ENCODE data around the gene TBC1D5. TPM values are rescaled to one million over a fixed set of nuclear protein-coding genes. Genes with fewer than 3 reads are reported as not detected.

The TBC1D5 gene
- total RNA-seq, 4 donors from 2014 or later = 21.3 to 86.4 (median 48.1) TPM

DNA sequence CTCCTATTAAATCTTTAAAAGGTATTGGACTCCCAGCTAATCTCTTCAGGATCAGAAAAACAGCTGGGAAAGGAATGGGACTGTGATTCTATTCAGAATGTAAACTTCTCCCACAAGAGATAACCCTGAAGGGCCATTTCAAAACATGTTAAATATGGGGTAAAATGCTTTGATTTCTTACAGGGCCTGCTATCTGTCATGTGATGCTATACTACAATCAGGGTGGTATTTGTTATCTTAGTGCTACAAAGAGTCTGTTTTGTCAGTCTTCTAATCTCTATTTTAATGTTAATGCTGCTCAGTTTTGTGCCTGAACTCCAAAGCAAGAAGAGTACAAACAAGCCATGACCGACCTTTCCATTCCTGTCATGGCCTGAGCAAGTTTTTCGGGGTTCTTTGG lies 186.9 kb downstream of the TBC1D5 start:
- no peak overlapping the region for H3K27ac ChIP-seq
- in situ Hi-C loops (cut with MboI; ENCODE audit: low pct_ligation_motif_present in 1 of 4, low pct_unique_long_range_greater_than_20kb in 1 of 4, low sequenced_read_pairs in 3 of 4) (no loop called here), intact Hi-C loops (cut with DNase I; ENCODE audit: low total_unique reads) (no loop called here)
- DNase-seq = no peak
- no peaks in the 10 kb centered on the region for H3K9me3 ChIP-seq
- H3K4me3 ChIP-seq = no peak overlapping the region
- WGBS, 2 donors (ENCODE audit: low coverage in 1 of 2) = 93 to 100% methylated on average over 1 to 2 of the region's 2 CpGs
- no peaks in the 10 kb centered on the region for H3K27me3 ChIP-seq
- no peaks in the 10 kb centered on the region for H3K36me3 ChIP-seq
- H3K4me1 ChIP-seq = peaks cover 0 to 18% (median 4%) of the 10 kb centered on the region in 4 donors
- TF ChIP-seq POLR2AphosphoS5 (IDR thresholded peaks at IDR 0.05) (no peak), EP300 (IDR thresholded peaks at IDR 0.05; ENCODE audit: low read depth) (no peak), CTCF (IDR thresholded peaks at IDR 0.05) (no peak), POLR2A (IDR thresholded peaks at IDR 0.05) (no peak)

DNA sequence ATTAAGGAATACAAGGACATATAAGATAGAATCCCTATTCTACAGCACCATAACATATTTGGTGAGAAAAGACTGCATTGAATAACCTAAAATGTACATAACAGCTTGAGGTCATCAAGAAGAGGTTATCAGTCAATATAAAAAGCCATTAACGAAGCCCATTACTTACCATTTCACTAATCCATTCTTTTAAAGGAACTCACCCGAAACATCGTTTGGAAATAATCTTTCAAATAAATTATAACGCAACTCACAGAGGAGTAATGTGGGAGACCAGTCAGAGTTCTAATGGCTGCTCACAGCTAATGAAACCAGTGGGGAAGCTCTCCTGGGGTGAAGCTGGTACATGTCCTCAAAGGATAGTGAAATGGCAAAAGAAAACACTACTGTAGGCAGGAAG lies 188.4 kb downstream of the TBC1D5 start:
- TF ChIP-seq EP300 (IDR thresholded peaks at IDR 0.05; ENCODE audit: low read depth) = no peak
- no peak for TF ChIP-seq CTCF (IDR thresholded peaks at IDR 0.05)
- TF ChIP-seq POLR2A (IDR thresholded peaks at IDR 0.05) = no peak
- no peak for TF ChIP-seq POLR2AphosphoS5 (IDR thresholded peaks at IDR 0.05)
- DNase-seq = no peak
- intact Hi-C loops (cut with DNase I; ENCODE audit: low total_unique reads) = no loop called here
- H3K4me1 ChIP-seq = peaks cover 0 to 22% (median 4%) of the 10 kb centered on the region in 4 donors
- H3K27me3 ChIP-seq = no peaks in the 10 kb centered on the region
- no peak overlapping the region for H3K27ac ChIP-seq
- H3K36me3 ChIP-seq = no peaks in the 10 kb centered on the region
- no peaks in the 10 kb centered on the region for H3K9me3 ChIP-seq
- in situ Hi-C loops (cut with MboI; ENCODE audit: low pct_ligation_motif_present in 1 of 4, low pct_unique_long_range_greater_than_20kb in 1 of 4, low sequenced_read_pairs in 3 of 4) = no loop called here
- H3K4me3 ChIP-seq = no peak overlapping the region
- WGBS, 2 donors (ENCODE audit: low coverage in 1 of 2) = 94 to 100% methylated on average over 3 to 4 of the region's 4 CpGs

- in situ Hi-C loops (cut with MboI; ENCODE audit: low pct_ligation_motif_present in 1 of 4, low pct_unique_long_range_greater_than_20kb in 1 of 4, low sequenced_read_pairs in 3 of 4) (no loop called here), intact Hi-C loops (cut with DNase I; ENCODE audit: low total_unique reads) (no loop called here)
- no peak for DNase-seq
Measured at GRCh38 chr3:17553080-17553479, 189.4 kb downstream of the TBC1D5 start.

DNA sequence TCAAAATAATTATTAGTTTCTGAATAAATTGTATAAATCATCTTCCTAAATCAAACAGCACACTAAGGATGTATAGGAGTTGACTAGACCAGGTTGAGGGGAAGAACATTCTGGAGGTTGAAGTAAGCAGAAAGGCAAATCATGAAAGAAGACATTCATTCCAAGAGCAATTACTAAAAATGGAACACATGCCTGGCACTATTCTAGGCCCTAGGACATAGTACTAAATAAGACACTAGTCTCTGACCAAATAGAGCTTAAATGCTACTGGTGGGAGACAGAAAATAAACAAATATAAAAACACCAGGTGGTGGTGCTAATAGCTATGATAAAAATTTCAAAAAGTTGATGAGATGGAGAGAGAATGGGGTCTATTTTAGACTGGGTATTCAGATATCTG lies 190.1 kb downstream of the TBC1D5 start:
- intact Hi-C loops (cut with DNase I; ENCODE audit: low total_unique reads) = no loop called here
- Histone ChIP-seq H3K4me1 (peaks cover 0 to 22% (median 4%) of the 10 kb centered on the region in 4 donors), H3K4me3 (no peak overlapping the region), H3K27me3 (no peaks in the 10 kb centered on the region), H3K9me3 (no peaks in the 10 kb centered on the region), H3K27ac (no peak overlapping the region), H3K36me3 (no peaks in the 10 kb centered on the region)
- no peak for DNase-seq
- TF ChIP-seq POLR2AphosphoS5 (IDR thresholded peaks at IDR 0.05) (no peak), EP300 (IDR thresholded peaks at IDR 0.05; ENCODE audit: low read depth) (no peak), CTCF (IDR thresholded peaks at IDR 0.05) (no peak), POLR2A (IDR thresholded peaks at IDR 0.05) (no peak)
- in situ Hi-C loops (cut with MboI; ENCODE audit: low pct_ligation_motif_present in 1 of 4, low pct_unique_long_range_greater_than_20kb in 1 of 4, low sequenced_read_pairs in 3 of 4) = no loop called here

More at GRCh38 chr3:17553080-17553479, 189.4 kb downstream of the TBC1D5 start:
- H3K36me3 ChIP-seq = no peaks in the 10 kb centered on the region
- H3K4me3 ChIP-seq = no peak overlapping the region
- H3K27me3 ChIP-seq = no peaks in the 10 kb centered on the region
- peaks cover 0 to 22% (median 4%) of the 10 kb centered on the region in 4 donors for H3K4me1 ChIP-seq
- TF ChIP-seq POLR2A (IDR thresholded peaks at IDR 0.05) (no peak), POLR2AphosphoS5 (IDR thresholded peaks at IDR 0.05) (no peak), EP300 (IDR thresholded peaks at IDR 0.05; ENCODE audit: low read depth) (no peak), CTCF (IDR thresholded peaks at IDR 0.05) (no peak)
- 37 to 50% methylated on average over 1 of the region's 1 CpG for WGBS, 2 donors (ENCODE audit: low coverage in 1 of 2)
- H3K9me3 ChIP-seq = no peaks in the 10 kb centered on the region
- H3K27ac ChIP-seq = no peak overlapping the region
